ENCODE measurements around the gene MVB12B.

MVB12B gene

GRCh38 chr9:126440940-126441339 lies 114.3 kb downstream of the MVB12B start:
- H3K4me3 ChIP-seq (ENCODE audit: low read depth, low read length), result no peak overlapping the region
- no peak for TF ChIP-seq CTCF (IDR thresholded peaks at IDR 0.05; ENCODE audit: control insufficient read depth, extremely low read depth, insufficient read depth)
- no peak for DNase-seq (ENCODE audit: low read depth)

- DNase-seq (ENCODE audit: low read depth), result no peak
- H3K4me3 ChIP-seq (ENCODE audit: low read depth, low read length), result no peak overlapping the region
- no peak for TF ChIP-seq CTCF (IDR thresholded peaks at IDR 0.05; ENCODE audit: control insufficient read depth, extremely low read depth, insufficient read depth)
Observed at GRCh38 chr9:126442636-126443035, 116.0 kb downstream of the MVB12B start.

GRCh38 chr9:126443144-126443543 lies 116.5 kb downstream of the MVB12B start:
- no peak overlapping the region for H3K4me3 ChIP-seq (ENCODE audit: low read depth, low read length)
- DNase-seq (ENCODE audit: low read depth), result no peak
- TF ChIP-seq CTCF (IDR thresholded peaks at IDR 0.05; ENCODE audit: control insufficient read depth, extremely low read depth, insufficient read depth), result no peak

- no peak overlapping the region for H3K4me3 ChIP-seq (ENCODE audit: low read depth, low read length)
- TF ChIP-seq CTCF (IDR thresholded peaks at IDR 0.05; ENCODE audit: control insufficient read depth, extremely low read depth, insufficient read depth), result no peak
- no peak for DNase-seq (ENCODE audit: low read depth)
Observed at GRCh38 chr9:126448136-126448535, 121.5 kb downstream of the MVB12B start.

- no peak overlapping the region for H3K4me3 ChIP-seq (ENCODE audit: low read depth, low read length)
- no peak for DNase-seq (ENCODE audit: low read depth)
- no peak for TF ChIP-seq CTCF (IDR thresholded peaks at IDR 0.05; ENCODE audit: control insufficient read depth, extremely low read depth, insufficient read depth)
Observed at GRCh38 chr9:126448865-126449577, 122.4 kb downstream of the MVB12B start.

- no peak for TF ChIP-seq CTCF (IDR thresholded peaks at IDR 0.05; ENCODE audit: control insufficient read depth, extremely low read depth, insufficient read depth)
- DNase-seq (ENCODE audit: low read depth), result no peak
- H3K4me3 ChIP-seq (ENCODE audit: low read depth, low read length), result no peak overlapping the region
Observed at GRCh38 chr9:126449725-126450667, 123.4 kb downstream of the MVB12B start.

Measured in LNCaP clone FGC (cell line).